Astrocyte (in vitro differentiated cells and primary cell): Measurements from ENCODE around the gene TCN1.

Experiments
- CTCF ChIP-seq: IDR thresholded peaks from 2 replicates; pipeline ENCODE4 v1.5.1; 2011; ENCODE audit warnings: low read depth, mild to moderate bottlenecking, inconsistent platforms, low read length, moderate library complexity; ENCODE audit not compliant: insufficient read depth
- EZH2 ChIP-seq: IDR thresholded peaks from 2 replicates; pipeline ENCODE4 v1.6.1; 2012; ENCODE audit warnings: mild to moderate bottlenecking, low read length, inconsistent platforms; ENCODE audit not compliant: insufficient read depth

GRCh38 chr11:59807047-59807610, 59.2 kb downstream of the TCN1 start:
- no peak for TF ChIP-seq CTCF
- no peak for TF ChIP-seq EZH2
